HL-60 (cell line): ENCODE results near the gene SNX9.
"Not testable (repeated sequence)": the region's sequence is repeated elsewhere in the genome, so short reads cannot be mapped to it uniquely, and the experiment has no call there.

Experiments used
- DNase-seq, 2 experiments: peaks; one replicate each; pipeline ENCODE4 v3.0.0-alpha.2; 2010 to 2020; ENCODE audit warnings: low read depth in 1 of 2, low spot score in 1 of 2
- H3K27ac ChIP-seq: fragments of 250-450 bp; sonication (Bioruptor Pico); replicated peaks from 2 replicates; pipeline ENCODE4 v1.5.1; 2020; ENCODE audit warnings: mild to moderate bottlenecking, moderate library complexity
- H3K27me3 ChIP-seq: fragments of 250-450 bp; sonication (Bioruptor Pico); 2 replicates; pipeline ENCODE4 v1.5.1; 2021; ENCODE audit warnings: mild to moderate bottlenecking, moderate library complexity; ENCODE audit not compliant: insufficient read depth, poor library complexity, severe bottlenecking
- H3K4me3 ChIP-seq: replicated peaks from 2 replicates; pipeline ENCODE4 v1.5.1; 2011; ENCODE audit warnings: mild to moderate bottlenecking, control low read depth, low read length; ENCODE audit not compliant: insufficient read depth
- GABPA ChIP-seq: IDR thresholded peaks from 2 replicates; pipeline ENCODE4 v1.6.1; 2012; ENCODE audit warnings: low read depth
- POLR2AphosphoS5 ChIP-seq: IDR thresholded peaks from 2 replicates; pipeline ENCODE4 v1.6.1; 2012; ENCODE audit warnings: low read depth
- SPI1 ChIP-seq: IDR thresholded peaks from 2 replicates; pipeline ENCODE4 v1.6.1; 2012; ENCODE audit warnings: low read depth, mild to moderate bottlenecking, borderline replicate concordance
- TF ChIP-seq, protein P1 (sequence below): IDR thresholded peaks from 2 replicates; pipeline ENCODE4 v1.6.1; 2012; ENCODE audit warnings: low read depth; ENCODE audit not compliant: insufficient replicate concordance
- TF ChIP-seq, protein P2 (sequence below): IDR thresholded peaks from one replicate; pipeline ENCODE4 v1.5.1; 2011; ENCODE audit warnings: low read length, control low read depth, inconsistent platforms; ENCODE audit not compliant: insufficient read depth

Gene SNX9

DNA sequence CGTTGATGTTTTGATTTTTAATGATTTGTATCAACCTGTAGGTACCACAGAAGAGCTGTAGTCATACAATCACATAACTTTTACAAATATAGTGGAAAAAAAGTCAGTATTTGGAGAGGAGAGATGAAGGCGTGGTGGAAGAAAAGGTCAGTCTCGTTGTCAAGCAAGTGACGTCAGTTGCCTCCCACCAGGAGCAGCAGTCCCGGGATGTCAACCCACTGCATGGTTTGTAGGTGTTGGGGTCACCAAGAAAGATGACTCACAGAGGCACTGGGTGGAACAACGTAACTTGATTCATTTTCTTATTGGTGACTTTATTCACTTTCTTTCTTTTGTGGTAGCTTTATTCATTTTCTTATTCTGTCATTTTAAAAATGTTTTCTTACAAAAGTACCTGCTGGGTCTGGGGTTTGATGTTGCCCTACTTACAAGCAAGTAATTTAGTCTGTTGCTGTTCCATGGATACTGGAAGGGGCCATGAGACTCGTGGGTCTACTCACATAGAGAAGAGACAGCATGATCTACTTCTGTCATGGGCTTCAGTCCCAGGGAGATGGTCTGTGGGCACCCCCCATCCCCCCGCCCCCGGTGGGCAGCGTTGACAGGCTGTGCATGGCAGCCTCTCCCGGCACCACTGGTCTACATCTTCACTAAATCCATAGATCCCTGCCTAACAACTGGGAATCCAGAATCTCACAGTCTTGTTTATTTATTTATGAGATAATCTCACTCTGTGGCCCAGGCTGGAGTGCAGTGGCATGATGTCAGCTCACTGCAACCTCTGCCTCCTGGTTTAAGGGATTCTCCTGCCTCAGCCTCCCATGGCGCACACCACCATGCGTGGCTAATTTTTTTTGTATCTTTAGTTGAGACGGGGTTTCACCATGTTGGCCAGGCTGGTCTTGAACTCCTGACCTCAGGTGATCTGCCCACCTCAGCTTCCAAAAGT lies 122.2 kb downstream of the SNX9 start:
- H3K27ac ChIP-seq = no peak overlapping the region
- no peaks in the 10 kb centered on the region for H3K27me3 ChIP-seq
- H3K4me3 ChIP-seq = no peak overlapping the region
- no peak for DNase-seq
- TF ChIP-seq, protein P1, sequence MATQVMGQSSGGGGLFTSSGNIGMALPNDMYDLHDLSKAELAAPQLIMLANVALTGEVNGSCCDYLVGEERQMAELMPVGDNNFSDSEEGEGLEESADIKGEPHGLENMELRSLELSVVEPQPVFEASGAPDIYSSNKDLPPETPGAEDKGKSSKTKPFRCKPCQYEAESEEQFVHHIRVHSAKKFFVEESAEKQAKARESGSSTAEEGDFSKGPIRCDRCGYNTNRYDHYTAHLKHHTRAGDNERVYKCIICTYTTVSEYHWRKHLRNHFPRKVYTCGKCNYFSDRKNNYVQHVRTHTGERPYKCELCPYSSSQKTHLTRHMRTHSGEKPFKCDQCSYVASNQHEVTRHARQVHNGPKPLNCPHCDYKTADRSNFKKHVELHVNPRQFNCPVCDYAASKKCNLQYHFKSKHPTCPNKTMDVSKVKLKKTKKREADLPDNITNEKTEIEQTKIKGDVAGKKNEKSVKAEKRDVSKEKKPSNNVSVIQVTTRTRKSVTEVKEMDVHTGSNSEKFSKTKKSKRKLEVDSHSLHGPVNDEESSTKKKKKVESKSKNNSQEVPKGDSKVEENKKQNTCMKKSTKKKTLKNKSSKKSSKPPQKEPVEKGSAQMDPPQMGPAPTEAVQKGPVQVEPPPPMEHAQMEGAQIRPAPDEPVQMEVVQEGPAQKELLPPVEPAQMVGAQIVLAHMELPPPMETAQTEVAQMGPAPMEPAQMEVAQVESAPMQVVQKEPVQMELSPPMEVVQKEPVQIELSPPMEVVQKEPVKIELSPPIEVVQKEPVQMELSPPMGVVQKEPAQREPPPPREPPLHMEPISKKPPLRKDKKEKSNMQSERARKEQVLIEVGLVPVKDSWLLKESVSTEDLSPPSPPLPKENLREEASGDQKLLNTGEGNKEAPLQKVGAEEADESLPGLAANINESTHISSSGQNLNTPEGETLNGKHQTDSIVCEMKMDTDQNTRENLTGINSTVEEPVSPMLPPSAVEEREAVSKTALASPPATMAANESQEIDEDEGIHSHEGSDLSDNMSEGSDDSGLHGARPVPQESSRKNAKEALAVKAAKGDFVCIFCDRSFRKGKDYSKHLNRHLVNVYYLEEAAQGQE = no peak
- TF ChIP-seq, protein P2, sequence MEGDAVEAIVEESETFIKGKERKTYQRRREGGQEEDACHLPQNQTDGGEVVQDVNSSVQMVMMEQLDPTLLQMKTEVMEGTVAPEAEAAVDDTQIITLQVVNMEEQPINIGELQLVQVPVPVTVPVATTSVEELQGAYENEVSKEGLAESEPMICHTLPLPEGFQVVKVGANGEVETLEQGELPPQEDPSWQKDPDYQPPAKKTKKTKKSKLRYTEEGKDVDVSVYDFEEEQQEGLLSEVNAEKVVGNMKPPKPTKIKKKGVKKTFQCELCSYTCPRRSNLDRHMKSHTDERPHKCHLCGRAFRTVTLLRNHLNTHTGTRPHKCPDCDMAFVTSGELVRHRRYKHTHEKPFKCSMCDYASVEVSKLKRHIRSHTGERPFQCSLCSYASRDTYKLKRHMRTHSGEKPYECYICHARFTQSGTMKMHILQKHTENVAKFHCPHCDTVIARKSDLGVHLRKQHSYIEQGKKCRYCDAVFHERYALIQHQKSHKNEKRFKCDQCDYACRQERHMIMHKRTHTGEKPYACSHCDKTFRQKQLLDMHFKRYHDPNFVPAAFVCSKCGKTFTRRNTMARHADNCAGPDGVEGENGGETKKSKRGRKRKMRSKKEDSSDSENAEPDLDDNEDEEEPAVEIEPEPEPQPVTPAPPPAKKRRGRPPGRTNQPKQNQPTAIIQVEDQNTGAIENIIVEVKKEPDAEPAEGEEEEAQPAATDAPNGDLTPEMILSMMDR = no peak
- TF ChIP-seq GABPA (no peak), SPI1 (no peak), POLR2AphosphoS5 (no peak)

DNA sequence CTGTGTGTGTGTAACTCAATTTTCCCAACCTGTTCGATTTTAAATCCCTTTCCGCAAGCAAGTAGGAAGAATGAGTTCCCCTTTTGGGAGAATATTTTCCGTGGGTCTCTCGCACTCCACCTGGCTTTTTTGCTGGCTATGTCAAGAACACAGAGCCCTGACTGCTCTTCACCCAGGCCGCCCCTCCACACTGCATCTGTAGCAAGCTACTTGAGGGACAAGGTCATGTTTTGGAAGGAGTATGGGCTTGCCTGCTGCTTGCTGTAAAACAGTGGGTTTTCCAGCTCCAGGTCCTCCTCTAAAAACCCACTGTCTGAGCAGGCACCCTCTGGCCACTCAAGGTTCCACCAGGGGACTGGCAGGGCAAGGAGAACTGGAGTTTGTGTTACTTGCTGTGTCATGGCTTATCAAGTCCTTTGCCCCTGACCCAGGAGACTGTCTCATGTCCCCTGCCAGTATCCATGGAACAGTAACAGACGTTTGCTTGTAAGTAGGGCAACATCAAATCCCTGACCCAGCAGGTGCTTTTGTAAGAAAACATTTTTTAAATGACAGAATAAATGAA lies 123.1 kb downstream of the SNX9 start:
- DNase-seq = no peak
- no peak for TF ChIP-seq SPI1
- no peak for TF ChIP-seq POLR2AphosphoS5
- Histone ChIP-seq H3K4me3 (no peak overlapping the region), H3K27me3 (no peaks in the 10 kb centered on the region), H3K27ac (no peak overlapping the region)

DNA sequence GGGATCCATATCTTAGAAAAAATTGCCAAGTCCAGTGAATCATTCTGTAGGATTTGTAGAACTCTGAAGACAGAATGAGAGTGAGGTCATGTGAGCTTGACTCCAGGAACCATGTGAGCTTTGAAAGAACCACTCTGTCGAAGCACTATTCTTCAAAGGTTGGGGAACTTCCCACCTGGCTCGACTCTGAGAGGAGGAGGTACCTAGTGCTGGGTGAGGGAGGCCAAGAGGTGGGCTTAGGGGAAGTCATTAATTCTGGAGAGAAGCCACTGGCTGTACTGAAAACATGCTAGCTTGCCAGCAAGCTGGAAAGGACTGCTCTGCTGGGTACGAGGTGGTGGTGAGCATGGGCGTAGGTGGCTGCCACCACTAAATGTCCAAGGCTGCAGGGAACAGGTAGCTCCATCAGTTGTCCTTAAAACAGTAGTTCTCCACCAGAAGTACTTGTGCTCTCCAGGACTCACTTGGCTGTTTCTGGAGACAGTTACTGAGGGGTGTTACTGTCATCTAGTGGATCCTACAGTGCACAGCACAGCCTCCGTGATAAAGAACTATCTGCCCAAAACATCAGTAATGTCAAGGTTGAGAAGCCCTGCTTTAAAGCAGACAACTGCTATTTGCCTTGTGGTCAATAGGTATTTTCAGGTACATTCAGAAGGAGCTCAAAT lies 124.0 kb downstream of the SNX9 start:
- DNase-seq = peak in 1 of 2 experiments; percentile 22
- no peak for TF ChIP-seq GABPA
- TF ChIP-seq, protein P2 = peak; percentile 72
- H3K4me3 ChIP-seq = no peak overlapping the region
- no peak overlapping the region for H3K27ac ChIP-seq
- H3K27me3 ChIP-seq = no peaks in the 10 kb centered on the region

DNA sequence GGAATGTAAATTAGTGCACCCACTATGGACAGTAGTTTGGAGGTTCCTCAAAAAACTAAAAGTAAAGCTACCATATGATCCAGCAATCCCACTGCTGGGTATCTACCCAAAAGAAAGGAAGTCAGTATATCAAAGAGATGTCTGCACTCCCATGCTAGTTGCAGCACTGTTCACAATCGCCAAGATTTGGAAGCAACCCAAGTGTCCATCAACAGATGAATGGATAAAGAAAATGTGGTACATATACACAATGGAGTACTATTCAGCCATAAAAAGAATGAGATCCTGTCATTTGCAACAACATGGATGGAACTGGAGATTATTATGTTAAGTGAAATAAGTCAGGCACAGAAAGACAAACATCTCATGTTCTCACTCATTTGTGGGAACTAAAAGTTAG lies 127.9 kb downstream of the SNX9 start:
- H3K4me3 ChIP-seq, H3K27ac ChIP-seq, H3K27me3 ChIP-seq, DNase-seq: not testable (repeated sequence)

DNA sequence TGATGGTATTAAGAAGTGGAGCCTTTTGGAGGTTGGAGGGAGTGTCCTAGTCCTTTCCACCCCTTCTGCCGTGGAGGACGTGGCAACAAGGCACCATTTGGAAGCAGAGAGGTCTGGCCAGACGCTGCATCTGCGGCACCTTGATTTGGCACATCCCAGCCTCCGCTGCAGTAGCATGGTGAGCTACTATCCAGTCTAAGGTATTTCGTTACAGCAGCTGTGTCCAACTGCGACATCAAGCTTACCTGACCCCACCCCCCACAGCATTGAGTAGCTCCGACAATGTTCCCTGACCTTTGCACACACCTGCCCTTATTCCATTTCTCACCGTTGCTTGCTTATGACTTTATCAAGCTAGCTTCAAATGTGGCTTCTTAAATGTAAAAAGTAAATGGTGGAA lies 128.8 kb downstream of the SNX9 start:
- Histone ChIP-seq H3K27me3 (no peaks in the 10 kb centered on the region), H3K4me3 (no peak overlapping the region), H3K27ac (no peak overlapping the region)
- DNase-seq = no peak
- TF ChIP-seq, protein P2 = no peak
- TF ChIP-seq POLR2AphosphoS5 (no peak), SPI1 (no peak), GABPA (no peak)
- TF ChIP-seq, protein P1 = no peak
